Measurements from ENCODE around the gene ORC6.

- TF ChIP-seq CTCF (IDR thresholded peaks at IDR 0.05; ENCODE audit: low read depth, low read length), result no peak
- TF ChIP-seq POLR2A (IDR thresholded peaks at IDR 0.05; ENCODE audit: extremely low read depth, insufficient read length), result no peak
- TF ChIP-seq MAX (IDR thresholded peaks at IDR 0.05; ENCODE audit: low read depth, low read length), result no peak
These were observed 40.7 kb downstream of the ORC6 start for GRCh38 chr16:46730126-46730525.
